OCI-M2 (cell line): ENCODE results near the gene REEP6.

ENCODE experiments used
- DNase-seq: peaks from one replicate; lab custom pipeline; 2025; ENCODE audit not compliant: unreplicated experiment; lab: John Stamatoyannopoulos, UW

REEP6 gene

GRCh38 chr19:1491114-1491848, at the start of gene REEP6:
Gene REEP6 (plus strand): TSS chr19:1491181. CDS start chr19:1491270, 89 bp downstream.
- DNase-seq, result no peak

GRCh38 chr19:1441677-1442438, 49.1 kb upstream of the REEP6 start:
- no peak for DNase-seq

DNA sequence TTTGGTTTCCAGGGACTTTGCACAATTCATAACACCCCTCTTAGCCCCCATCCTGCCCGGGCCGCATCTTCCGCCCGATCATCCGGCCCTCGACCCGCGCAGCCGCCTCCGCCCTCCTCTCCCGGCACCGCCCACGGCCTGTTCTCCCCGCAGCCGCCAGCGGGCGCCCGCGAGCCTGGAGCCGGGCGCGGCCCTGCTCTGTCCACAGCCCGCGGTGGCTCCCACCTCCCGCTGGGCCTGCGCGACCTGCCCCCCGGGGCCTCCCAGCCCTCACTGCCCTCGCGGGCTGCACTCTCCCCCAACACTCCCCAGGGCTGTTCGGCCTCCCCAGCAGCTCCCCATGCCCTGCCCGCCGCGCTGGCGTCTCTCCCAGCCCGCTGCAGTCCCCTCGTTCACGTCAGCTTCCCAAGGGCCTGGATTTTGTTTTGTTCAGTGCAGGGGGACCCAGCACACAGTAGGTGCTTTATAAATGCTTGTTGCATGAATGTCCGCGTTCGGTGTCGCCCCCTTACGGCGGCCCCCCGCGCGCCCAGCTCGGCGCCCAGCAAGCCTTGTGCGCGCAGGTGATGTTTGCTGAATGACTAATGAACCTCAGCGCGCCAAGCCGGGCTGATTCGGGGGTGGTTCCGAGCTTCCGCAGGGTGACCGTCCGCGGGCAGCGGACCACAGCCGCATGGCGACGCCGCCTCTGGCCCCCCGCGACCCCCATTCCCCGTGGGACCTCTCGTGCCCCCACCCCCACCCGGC, 45.6 kb upstream of the REEP6 start:
- no peak for DNase-seq

GRCh38 chr19:1445932-1446712, 44.9 kb upstream of the REEP6 start:
- no peak for DNase-seq

- no peak for DNase-seq
Observed at GRCh38 chr19:1446713-1447481, 44.1 kb upstream of the REEP6 start.

DNA sequence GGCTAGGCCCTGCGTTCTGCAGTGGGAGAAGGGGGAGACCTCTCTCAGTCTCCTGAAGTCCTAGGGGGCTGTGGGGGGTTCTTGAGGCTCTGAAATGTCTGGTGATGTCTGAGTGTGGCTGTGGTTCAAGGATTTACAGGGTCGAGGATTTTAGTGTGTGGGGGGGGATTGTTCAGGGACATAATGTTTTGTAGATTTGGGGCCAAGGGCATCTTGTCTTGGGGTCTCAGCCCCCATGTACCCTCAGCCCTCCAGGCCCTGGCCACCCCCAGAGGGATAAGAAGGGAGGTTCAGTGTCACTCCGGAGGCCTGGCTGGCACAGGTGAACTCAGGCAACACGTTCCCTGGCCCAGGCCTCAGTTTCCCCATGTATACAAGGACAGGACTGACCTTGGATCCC, 43.5 kb upstream of the REEP6 start:
- DNase-seq, result no peak

GRCh38 chr19:1447944-1448343, 43.0 kb upstream of the REEP6 start:
- no peak for DNase-seq

DNA sequence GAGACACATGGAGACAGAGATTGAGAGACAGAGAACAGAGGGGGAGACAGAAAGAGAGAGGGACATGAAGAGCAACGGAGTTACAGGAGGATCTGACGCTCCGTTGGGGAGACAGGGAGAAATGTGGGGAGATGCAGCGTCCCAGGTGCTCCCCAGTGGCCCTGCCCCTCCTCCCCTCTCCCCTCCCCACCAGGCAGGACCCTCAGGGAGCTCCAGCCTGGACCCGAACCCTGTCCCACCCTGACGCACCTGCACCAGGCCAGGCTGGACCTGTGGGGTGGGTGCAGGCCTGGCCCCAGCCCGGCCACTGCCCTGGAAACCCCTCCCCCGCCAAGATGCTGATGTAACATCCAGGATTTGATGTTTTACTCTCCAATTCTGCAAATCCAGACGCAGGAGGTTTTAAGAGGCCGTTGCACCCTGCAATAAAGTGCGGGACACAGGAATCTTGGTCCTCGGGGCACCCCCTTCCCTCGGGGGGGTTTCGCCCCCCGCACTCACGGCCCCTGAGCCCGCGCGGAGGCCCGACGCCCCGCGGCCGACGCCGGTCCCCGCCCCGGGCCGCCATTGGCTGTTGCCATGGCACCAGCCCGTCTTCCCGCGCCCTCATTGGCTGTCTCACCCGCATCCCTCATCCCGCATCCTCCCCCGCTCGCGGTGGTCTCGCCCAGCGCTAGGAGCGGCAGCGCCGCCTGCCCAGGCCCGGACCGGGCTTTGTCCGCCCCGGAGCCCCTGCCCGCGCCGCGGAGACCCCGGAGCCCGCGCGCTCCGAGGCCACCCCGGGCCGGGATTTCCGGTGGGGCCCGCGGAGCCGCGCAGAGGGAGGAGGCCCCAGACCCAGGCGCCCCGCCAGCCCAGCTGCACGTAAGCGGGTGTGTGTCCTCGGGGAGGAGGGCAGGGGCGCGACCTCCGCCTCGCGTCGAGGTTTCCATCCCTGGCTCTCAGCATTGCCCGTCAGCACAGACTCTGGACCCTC, 41.2 kb upstream of the REEP6 start, which contains the start of gene APC2:
Gene APC2 (plus strand): TSS at position 655 of the 976 bp plus-strand sequence. CDS start 2,881 bp downstream, outside the sequence.
- DNase-seq, result no peak

DNA sequence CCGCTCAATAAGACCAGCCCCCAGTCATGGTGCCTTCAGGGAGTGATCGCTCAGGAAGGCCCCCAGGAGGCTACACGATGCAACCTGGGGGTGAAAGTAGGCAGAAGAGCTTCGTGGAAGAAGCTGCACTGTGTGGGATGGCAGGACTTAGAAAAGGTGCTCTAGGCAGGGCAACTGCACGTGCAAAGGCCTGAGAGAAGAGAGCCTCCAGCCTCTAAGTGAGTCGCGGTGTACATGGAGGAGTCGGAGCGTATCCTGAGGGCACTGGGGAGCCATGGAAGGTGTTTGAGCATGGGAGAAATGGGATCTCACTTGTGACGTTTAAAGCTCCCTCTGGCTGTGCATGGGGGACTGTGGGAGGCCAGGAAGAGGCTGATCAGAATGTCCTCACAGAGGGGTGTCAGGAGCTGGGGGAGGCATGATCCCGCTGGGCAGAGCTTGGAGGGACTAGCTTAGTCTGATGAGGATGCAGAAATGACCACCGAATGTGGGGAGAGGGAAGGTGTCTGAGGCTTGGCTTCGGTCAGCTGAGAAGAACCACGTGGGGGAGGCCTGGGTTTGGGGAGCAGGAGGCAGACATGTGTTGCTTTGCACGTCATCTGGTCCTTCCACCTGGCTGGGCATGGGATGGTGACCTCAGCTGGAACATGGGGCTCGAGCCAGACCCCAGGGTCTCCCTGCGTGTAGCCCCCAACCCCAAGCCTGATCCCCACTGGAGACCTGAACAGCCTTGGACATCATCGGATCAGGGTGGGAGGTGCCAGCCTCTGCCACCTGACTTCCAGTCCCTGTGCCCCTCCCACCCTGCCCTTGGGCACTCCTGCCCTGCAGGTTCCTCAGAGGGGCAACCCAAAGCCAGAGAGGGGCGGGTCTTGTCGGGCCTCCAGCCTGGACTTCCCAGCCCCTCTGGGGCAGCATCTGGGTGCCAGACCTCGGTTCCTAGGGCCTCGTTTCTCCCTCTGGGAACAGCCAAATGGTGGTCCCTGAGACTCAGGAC, 39.9 kb upstream of the REEP6 start:
- no peak for DNase-seq

GRCh38 chr19:1451916-1452801, 38.8 kb upstream of the REEP6 start:
- no peak for DNase-seq

DNA sequence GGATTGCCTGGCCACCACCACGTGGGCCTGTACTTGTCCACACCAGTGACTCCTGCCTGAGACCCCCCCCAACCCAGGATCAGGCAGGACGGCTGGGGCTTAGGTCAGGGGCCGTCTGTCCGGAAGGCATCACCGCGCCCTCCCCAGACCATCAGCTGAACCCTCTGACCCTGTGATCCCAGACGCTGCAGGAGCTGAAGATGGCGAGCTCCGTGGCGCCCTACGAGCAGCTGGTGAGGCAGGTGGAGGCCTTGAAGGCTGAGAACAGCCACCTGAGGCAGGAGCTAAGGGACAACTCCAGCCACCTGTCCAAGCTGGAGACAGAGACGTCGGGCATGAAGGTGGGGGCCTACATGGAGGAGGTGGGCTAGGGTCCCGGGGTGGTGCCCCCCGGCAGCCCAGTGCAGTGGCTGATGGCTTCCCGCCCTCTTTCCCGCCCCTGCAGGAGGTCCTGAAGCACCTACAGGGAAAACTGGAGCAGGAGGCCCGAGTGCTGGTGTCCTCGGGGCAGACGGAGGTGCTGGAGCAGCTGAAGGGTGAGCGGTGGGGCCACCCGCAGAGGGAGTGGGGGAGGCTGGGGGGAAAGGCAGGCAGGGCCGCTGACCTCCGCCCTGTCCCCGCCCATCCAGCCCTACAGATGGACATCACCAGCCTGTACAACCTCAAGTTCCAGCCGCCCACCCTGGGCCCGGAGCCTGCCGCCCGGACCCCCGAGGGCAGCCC, 38.0 kb upstream of the REEP6 start:
- DNase-seq, result no peak

DNA sequence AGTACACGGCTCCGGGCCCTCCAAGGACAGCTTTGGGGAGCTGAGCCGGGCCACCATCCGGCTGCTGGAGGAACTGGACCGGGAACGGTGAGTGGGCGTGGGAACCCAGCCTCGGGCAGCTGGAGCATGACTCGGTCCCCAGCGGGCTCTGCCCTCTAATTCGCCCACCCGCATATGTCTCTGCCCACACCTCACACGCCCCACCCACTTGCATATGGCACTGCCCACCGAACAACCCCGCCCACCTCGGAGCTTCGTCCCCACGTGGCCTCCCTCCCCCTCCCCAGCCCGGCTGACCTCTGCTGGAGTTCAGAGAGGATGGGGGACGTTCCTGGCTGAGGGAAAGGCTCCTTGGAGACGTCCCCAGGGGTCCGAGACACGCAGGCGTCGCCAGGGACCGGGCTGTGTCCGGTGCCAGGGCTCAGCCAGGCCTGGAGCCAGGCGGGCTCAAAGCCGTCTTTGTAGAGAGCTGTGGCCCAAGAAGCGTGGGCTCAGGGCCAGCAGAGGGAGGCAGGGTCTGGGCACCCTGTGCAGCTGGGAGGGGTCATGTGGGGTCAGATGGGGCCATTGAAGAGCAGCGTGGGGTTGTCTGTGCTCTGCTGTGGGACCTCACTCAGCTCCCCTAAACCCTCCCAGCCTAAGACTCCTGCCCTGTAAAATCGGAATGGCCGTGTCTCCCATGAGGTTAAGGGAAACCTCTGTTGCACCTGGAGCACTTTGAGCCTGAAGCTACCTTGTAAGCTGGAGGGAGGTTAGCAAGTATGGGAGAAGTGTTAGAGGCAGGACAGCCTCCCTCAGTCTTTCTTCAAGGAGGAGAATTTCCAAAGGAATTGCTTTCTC, 37.2 kb upstream of the REEP6 start:
- DNase-seq, result no peak

DNA sequence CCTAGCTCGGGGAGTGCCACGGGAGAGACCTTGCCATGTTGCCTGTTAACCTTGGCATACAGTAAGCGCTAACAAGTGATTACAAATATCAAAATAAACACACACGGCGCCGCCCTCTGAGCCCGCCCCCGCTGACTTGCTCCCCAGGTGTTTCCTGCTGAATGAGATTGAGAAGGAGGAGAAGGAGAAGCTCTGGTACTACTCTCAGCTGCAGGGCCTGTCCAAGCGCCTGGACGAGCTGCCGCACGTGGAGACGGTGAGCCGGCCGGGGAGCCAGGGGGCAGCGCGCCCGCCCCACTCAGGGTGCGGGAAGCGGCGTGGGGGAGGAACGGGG, 36.0 kb upstream of the REEP6 start:
- no peak for DNase-seq

GRCh38 chr19:1455336-1456120, 35.5 kb upstream of the REEP6 start:
- no peak for DNase-seq
